GM12892 (cell line): ENCODE results near the gene LAGE3.
"Not testable (repeated sequence)": the region's sequence is repeated elsewhere in the genome, so short reads cannot be mapped to it uniquely, and the experiment has no call there.

ENCODE experiments used
- DNase-seq: peaks from one replicate; pipeline ENCODE4 v3.0.0; 2011; ENCODE audit not compliant: insufficient read length
- FAIRE-seq: peaks from 2 replicates; lab custom pipeline; 2011; peaks lifted over from hg19 to GRCh38; lab: Jason Lieb, UNC
- POLR2A ChIP-seq: IDR thresholded peaks from 2 replicates; pipeline ENCODE4 v1.6.1; 2011; ENCODE audit warnings: low read depth, low read length, control low read depth
- POLR2AphosphoS5 ChIP-seq: IDR thresholded peaks from 2 replicates; pipeline ENCODE4 v1.6.1; 2011; ENCODE audit warnings: low read depth, low read length, control low read depth
- TAF1 ChIP-seq: IDR thresholded peaks from 2 replicates; pipeline ENCODE4 v1.6.1; 2011; ENCODE audit warnings: low read depth, mild to moderate bottlenecking, control low read depth, low read length, borderline replicate concordance

Gene LAGE3

GRCh38 chrX:154512879-154513553 lies 33.9 kb upstream of the LAGE3 start:
- no peak for TF ChIP-seq TAF1
- TF ChIP-seq POLR2A, result no peak
- no peak for TF ChIP-seq POLR2AphosphoS5
- FAIRE-seq (no peak), DNase-seq (no peak)

GRCh38 chrX:154511761-154512160 lies 32.7 kb upstream of the LAGE3 start:
- TF ChIP-seq TAF1 (no peak), POLR2A (no peak), POLR2AphosphoS5 (no peak)
- FAIRE-seq, result no peak
- no peak for DNase-seq

GRCh38 chrX:154509455-154509854 lies 30.4 kb upstream of the LAGE3 start:
- DNase-seq (no peak), FAIRE-seq (no peak)
- TF ChIP-seq POLR2A (no peak), TAF1 (no peak), POLR2AphosphoS5 (no peak)

- DNase-seq (no peak), FAIRE-seq (no peak)
- TF ChIP-seq POLR2A (no peak), TAF1 (no peak), POLR2AphosphoS5 (no peak)
These were observed 29.3 kb upstream of the LAGE3 start for GRCh38 chrX:154508384-154508745.

- no peak for FAIRE-seq
- no peak for DNase-seq
- TF ChIP-seq POLR2AphosphoS5, result no peak
- TF ChIP-seq POLR2A, result no peak
- no peak for TF ChIP-seq TAF1
These were observed 28.7 kb upstream of the LAGE3 start for GRCh38 chrX:154507673-154508383.

- no peak for DNase-seq
- FAIRE-seq, result no peak
- TF ChIP-seq POLR2A (no peak), TAF1 (no peak), POLR2AphosphoS5 (no peak)
These were observed 27.6 kb upstream of the LAGE3 start for GRCh38 chrX:154506483-154507332.

GRCh38 chrX:154505734-154506133 lies 26.7 kb upstream of the LAGE3 start:
- no peak for FAIRE-seq
- no peak for DNase-seq
- TF ChIP-seq TAF1, result no peak
- TF ChIP-seq POLR2A, result no peak
- no peak for TF ChIP-seq POLR2AphosphoS5

GRCh38 chrX:154502989-154503388 lies 23.9 kb upstream of the LAGE3 start:
- no peak for FAIRE-seq
- no peak for DNase-seq
- no peak for TF ChIP-seq POLR2AphosphoS5
- TF ChIP-seq POLR2A, result no peak
- no peak for TF ChIP-seq TAF1

- no peak for FAIRE-seq
- DNase-seq, result no peak
- TF ChIP-seq TAF1, result no peak
- no peak for TF ChIP-seq POLR2A
- TF ChIP-seq POLR2AphosphoS5, result no peak
These were observed 23.0 kb upstream of the LAGE3 start for GRCh38 chrX:154502098-154502497.

- not testable (repeated sequence) for DNase-seq, FAIRE-seq
These were observed 22.3 kb upstream of the LAGE3 start for GRCh38 chrX:154501423-154501822.

GRCh38 chrX:154496591-154497137 lies 17.6 kb upstream of the LAGE3 start:
- peak; percentile 21 for FAIRE-seq
- DNase-seq, result not testable (repeated sequence)
